Neural progenitor cell (in vitro differentiated cells): ENCODE results near the gene LRRC46. TPM values are rescaled to one million over a fixed set of nuclear protein-coding genes. Genes with fewer than 3 reads are reported as not detected.

ENCODE experiments used
- DNase-seq: peaks from one replicate; pipeline ENCODE4 v3.0.0-alpha.2; 2016; ENCODE audit warnings: low spot score
- H2AFZ ChIP-seq: fragments of 200-600 bp; sonication (generic); replicated peaks from 2 replicates; pipeline ENCODE4 v1.6.1; 2016; ENCODE audit warnings: antibody characterized with exemption
- H3F3A ChIP-seq: fragments of 200-600 bp; sonication (generic); 2 replicates; pipeline ENCODE4 v1.6.1; 2016; ENCODE audit warnings: antibody characterized with exemption, low read depth
- H3K27ac ChIP-seq: fragments of 200-600 bp; sonication (generic); 2 replicates; pipeline ENCODE4 v1.5.1; 2016; ENCODE audit warnings: mild to moderate bottlenecking
- H3K27me3 ChIP-seq: fragments of 200-600 bp; sonication (generic); 2 replicates; pipeline ENCODE4 v1.6.1; 2016; ENCODE audit warnings: mild to moderate bottlenecking, moderate library complexity
- H3K36me3 ChIP-seq: fragments of 200-600 bp; sonication (generic); 2 replicates; pipeline ENCODE4 v1.5.1; 2016
- H3K4me1 ChIP-seq: fragments of 200-600 bp; sonication (generic); 2 replicates; pipeline ENCODE4 v1.6.1; 2016; ENCODE audit warnings: mixed run types
- H3K4me2 ChIP-seq: fragments of 200-600 bp; sonication (generic); 2 replicates; pipeline ENCODE4 v1.6.1; 2016
- H3K4me3 ChIP-seq: fragments of 200-600 bp; sonication (generic); 2 replicates; pipeline ENCODE4 v1.5.1; 2016
- H3K79me2 ChIP-seq: fragments of 200-600 bp; sonication (generic); 2 replicates; pipeline ENCODE4 v1.6.1; 2016; ENCODE audit warnings: low read depth
- H3K9ac ChIP-seq: fragments of 200-600 bp; sonication (generic); 2 replicates; pipeline ENCODE4 v1.6.1; 2016
- H3K9me3 ChIP-seq: fragments of 200-600 bp; sonication (generic); 2 replicates; pipeline ENCODE4 v1.5.1; 2016; ENCODE audit warnings: low read depth
- H4K20me1 ChIP-seq: fragments of 200-600 bp; sonication (generic); 2 replicates; pipeline ENCODE4 v1.6.1; 2016; ENCODE audit warnings: low read depth
- H3K27ac Mint-ChIP-seq: 3 replicates; pipeline ENCODE4 v1.8.0; 2021; ENCODE audit warnings: mixed read lengths
- H3K27me3 Mint-ChIP-seq: 2 replicates; pipeline ENCODE4 v1.8.0; 2022; ENCODE audit warnings: low read depth, mild to moderate bottlenecking, inconsistent platforms, moderate library complexity, mixed read lengths; ENCODE audit not compliant: insufficient read depth
- H3K36me3 Mint-ChIP-seq: 3 replicates; pipeline ENCODE4 v1.8.0; 2021; ENCODE audit warnings: mixed read lengths
- H3K4me1 Mint-ChIP-seq: 3 replicates; pipeline ENCODE4 v1.8.0; 2021; ENCODE audit warnings: mixed read lengths
- H3K4me3 Mint-ChIP-seq: 3 replicates; pipeline ENCODE4 v1.8.0; 2021; ENCODE audit warnings: mild to moderate bottlenecking, moderate library complexity, mixed read lengths
- H3K9me3 Mint-ChIP-seq: 3 replicates; pipeline ENCODE4 v1.8.0; 2020; ENCODE audit warnings: mixed read lengths
- EZH2 ChIP-seq: fragments of 200-600 bp; sonication (generic); IDR thresholded peaks from 2 replicates; pipeline ENCODE4 v1.6.1; 2017; ENCODE audit warnings: antibody characterized with exemption, mild to moderate bottlenecking, moderate library complexity
- EZH2phosphoT487 ChIP-seq: fragments of 200-600 bp; sonication (generic); IDR thresholded peaks from 2 replicates; pipeline ENCODE4 v1.6.1; 2017; ENCODE audit warnings: antibody characterized with exemption
- total RNA-seq: library from RNA; depleted of rRNA; stranded (reverse); fragments of >200 nt; gene quantifications from 2 replicates; pipeline ENCODE4 v1.2.3, GENCODE V29; 2015; ENCODE audit warnings: low replicate concordance
- TF ChIP-seq, protein P1 (sequence below): fragments of 200-600 bp; sonication (generic); IDR thresholded peaks from 2 replicates; pipeline ENCODE4 v1.5.1; 2017; ENCODE audit warnings: antibody characterized with exemption, mild to moderate bottlenecking

Gene LRRC46
- total RNA-seq, 1 donor from 2014 or later, result 0.06 TPM

DNA sequence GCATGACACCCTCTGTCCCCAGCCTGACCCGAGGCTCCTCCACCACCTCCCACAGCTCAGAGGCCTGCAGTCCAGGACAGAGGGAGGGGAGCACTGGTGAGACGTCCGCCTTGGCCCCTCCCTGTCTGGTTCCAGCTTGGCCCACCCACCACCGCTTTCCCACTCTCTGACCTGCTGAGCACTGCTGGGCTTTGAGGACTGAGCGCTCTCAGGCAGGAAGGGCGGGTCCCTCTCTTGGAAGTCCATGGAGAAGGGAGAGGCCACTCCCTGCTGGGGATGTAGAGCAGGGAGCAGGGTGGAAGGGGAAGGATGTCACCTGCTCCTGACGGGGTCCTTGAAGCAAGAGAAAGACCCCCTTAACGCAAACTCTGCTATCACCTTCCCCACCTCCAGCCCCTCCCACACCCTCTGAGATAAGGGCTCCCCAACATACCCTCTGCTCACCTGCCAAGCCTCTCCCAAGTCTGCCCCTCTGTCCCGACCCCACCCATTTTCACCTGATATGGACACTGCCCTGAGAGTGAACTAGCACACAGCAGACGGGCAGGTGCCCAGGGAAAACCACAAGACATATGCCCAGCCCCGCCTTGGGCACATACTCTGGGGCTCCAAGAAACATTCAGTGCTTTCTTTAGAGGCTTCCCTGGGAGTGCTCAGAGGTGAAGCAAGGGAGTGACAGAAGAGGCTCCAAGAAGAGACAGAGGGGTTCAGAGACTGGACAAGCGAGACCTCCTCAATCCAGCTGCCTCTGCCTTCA, 11.3 kb upstream of the LRRC46 start:
- Histone ChIP-seq H3K27me3 (no peaks in the 10 kb centered on the region), H2AFZ (no peak overlapping the region), H3K4me1 (peaks cover 5% of the 10 kb centered on the region), H3K36me3 (no peaks in the 10 kb centered on the region), H4K20me1 (peaks cover 5% of the 10 kb centered on the region), H3K4me2 (no peak overlapping the region), H3K9me3 (no peaks in the 10 kb centered on the region), H3F3A (no peaks in the 10 kb centered on the region), H3K4me3 (no peak overlapping the region), H3K9ac (peak overlapping the region; percentile 50), H3K27ac (no peak overlapping the region), H3K79me2 (no peaks in the 10 kb centered on the region)
- Mint-ChIP-seq H3K27ac (no peak overlapping the region), H3K4me1 (peaks cover 12% of the 10 kb centered on the region), H3K27me3 (peaks cover 1% of the 10 kb centered on the region), H3K4me3 (peak overlapping the region; percentile 94), H3K9me3 (no peaks in the 10 kb centered on the region), H3K36me3 (peaks cover 2% of the 10 kb centered on the region)
- TF ChIP-seq EZH2 (no peak), EZH2phosphoT487 (no peak)
- TF ChIP-seq, protein P1, sequence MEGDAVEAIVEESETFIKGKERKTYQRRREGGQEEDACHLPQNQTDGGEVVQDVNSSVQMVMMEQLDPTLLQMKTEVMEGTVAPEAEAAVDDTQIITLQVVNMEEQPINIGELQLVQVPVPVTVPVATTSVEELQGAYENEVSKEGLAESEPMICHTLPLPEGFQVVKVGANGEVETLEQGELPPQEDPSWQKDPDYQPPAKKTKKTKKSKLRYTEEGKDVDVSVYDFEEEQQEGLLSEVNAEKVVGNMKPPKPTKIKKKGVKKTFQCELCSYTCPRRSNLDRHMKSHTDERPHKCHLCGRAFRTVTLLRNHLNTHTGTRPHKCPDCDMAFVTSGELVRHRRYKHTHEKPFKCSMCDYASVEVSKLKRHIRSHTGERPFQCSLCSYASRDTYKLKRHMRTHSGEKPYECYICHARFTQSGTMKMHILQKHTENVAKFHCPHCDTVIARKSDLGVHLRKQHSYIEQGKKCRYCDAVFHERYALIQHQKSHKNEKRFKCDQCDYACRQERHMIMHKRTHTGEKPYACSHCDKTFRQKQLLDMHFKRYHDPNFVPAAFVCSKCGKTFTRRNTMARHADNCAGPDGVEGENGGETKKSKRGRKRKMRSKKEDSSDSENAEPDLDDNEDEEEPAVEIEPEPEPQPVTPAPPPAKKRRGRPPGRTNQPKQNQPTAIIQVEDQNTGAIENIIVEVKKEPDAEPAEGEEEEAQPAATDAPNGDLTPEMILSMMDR, result no peak
- DNase-seq, result no peak

- no peaks in the 10 kb centered on the region for H3K36me3 ChIP-seq
- H3K36me3 Mint-ChIP-seq, result peaks cover 4% of the 10 kb centered on the region
- no peaks in the 10 kb centered on the region for H3K27me3 Mint-ChIP-seq
- no peak overlapping the region for H2AFZ ChIP-seq
- H3K9me3 Mint-ChIP-seq, result no peaks in the 10 kb centered on the region
- H3K4me1 Mint-ChIP-seq, result peaks cover 12% of the 10 kb centered on the region
- peaks cover 5% of the 10 kb centered on the region for H4K20me1 ChIP-seq
- peak overlapping the region; percentile 50 for H3K9ac ChIP-seq
- no peak for DNase-seq
- H3K27ac ChIP-seq, result no peak overlapping the region
- TF ChIP-seq, protein P1, result no peak
- no peak for TF ChIP-seq EZH2phosphoT487
- no peak for TF ChIP-seq EZH2
- peak overlapping the region; percentile 87 for H3K4me3 ChIP-seq
- no peaks in the 10 kb centered on the region for H3K9me3 ChIP-seq
- peaks cover 5% of the 10 kb centered on the region for H3K4me1 ChIP-seq
- no peaks in the 10 kb centered on the region for H3K79me2 ChIP-seq
- peak overlapping the region; percentile 98 for H3K4me2 ChIP-seq
- no peaks in the 10 kb centered on the region for H3F3A ChIP-seq
- peak overlapping the region; percentile 94 for H3K4me3 Mint-ChIP-seq
- H3K27me3 ChIP-seq, result no peaks in the 10 kb centered on the region
- H3K27ac Mint-ChIP-seq, result no peak overlapping the region
Measured at GRCh38 chr17:47821031-47821423, 10.4 kb upstream of the LRRC46 start.

GRCh38 chr17:47821424-47822391, 9.8 kb upstream of the LRRC46 start, which contains the start of gene OSBPL7:
Gene OSBPL7 (minus strand): TSS chr17:47821794. CDS start chr17:47820278, 1,516 bp downstream.
- Histone ChIP-seq H3K9me3 (no peaks in the 10 kb centered on the region), H3K4me3 (peak within 1 kb of the TSS; percentile 87), H3K4me2 (peak within 1 kb of the TSS; percentile 98), H3K27me3 (no peaks in the 10 kb centered on the region), H3K79me2 (no peaks in the 10 kb centered on the region), H3K27ac (no peak within 1 kb of the TSS), H3K4me1 (peaks cover 5% of the 10 kb centered on the region), H3K9ac (peak within 1 kb of the TSS; percentile 50), H3K36me3 (no peaks in the 10 kb centered on the region), H2AFZ (peak within 1 kb of the TSS; percentile 83), H3F3A (no peaks in the 10 kb centered on the region), H4K20me1 (peaks cover 5% of the 10 kb centered on the region)
- Mint-ChIP-seq H3K27ac (no peak within 1 kb of the TSS), H3K4me3 (peak within 1 kb of the TSS; percentile 94), H3K27me3 (no peaks in the 10 kb centered on the region), H3K9me3 (no peaks in the 10 kb centered on the region), H3K4me1 (peaks cover 12% of the 10 kb centered on the region), H3K36me3 (peaks cover 6% of the 10 kb centered on the region)
- TF ChIP-seq, protein P1, result peak; percentile 29
- TF ChIP-seq EZH2phosphoT487 (no peak), EZH2 (no peak)
- peak; percentile 79 for DNase-seq
